PC-3 (cell line): ENCODE measurements around the gene DCLRE1B. TPM values are rescaled to one million over a fixed set of nuclear protein-coding genes. Genes with fewer than 3 reads are reported as not detected.

Experiments used
- ATAC-seq: fragments of 200-7000 bp; cut with Tn5 transposase; 2 replicates; pipeline ENCODE4 v1.9.1; 2020; ENCODE audit warnings: mild to moderate bottlenecking, moderate library complexity
- BruUV-seq: library from RNA; stranded (reverse); fragments of 400-500 nt; replicated peaks from 2 replicates; lab custom pipeline; 2021; lab: Mats Ljungman, UMichigan
- CTCF ChIA-PET: fragments of 300-600 bp; sonication (Branson Sonifier 250); formaldehyde crosslinking; loops from one replicate; lab custom pipeline; 2022; ENCODE audit warnings: antibody characterized with exemption; lab: Charles Lee
- POLR2A ChIA-PET: fragments of 300-600 bp; sonication (Branson Sonifier 250); formaldehyde crosslinking; loops from one replicate; lab custom pipeline; 2022; ENCODE audit warnings: antibody characterized with exemption; ENCODE audit not compliant: unreplicated experiment; lab: Charles Lee
- DNase-seq: peaks from one replicate; pipeline ENCODE4 v3.0.0-alpha.2; 2015
- H2AFZ ChIP-seq: fragments of 300-600 bp; sonication (generic); 2 replicates; pipeline ENCODE4 v1.6.0; 2016; ENCODE audit warnings: antibody characterized with exemption, low read length
- H3F3A ChIP-seq: fragments of 300-600 bp; sonication (generic); one replicate; pipeline ENCODE4 v1.6.0; 2017; ENCODE audit warnings: antibody characterized with exemption, low read length, control low read depth, mild to moderate bottlenecking; ENCODE audit not compliant: unreplicated experiment
- H3K27ac ChIP-seq: fragments of 300-600 bp; sonication (generic); 2 replicates; pipeline ENCODE4 v1.5.1; 2016; ENCODE audit warnings: mild to moderate bottlenecking, low read length
- H3K27me3 ChIP-seq: fragments of 300-600 bp; sonication (generic); 2 replicates; pipeline ENCODE4 v1.6.1; 2016; ENCODE audit warnings: low read length, mixed read lengths
- H3K36me3 ChIP-seq: fragments of 300-600 bp; sonication (generic); 2 replicates; pipeline ENCODE4 v1.6.1; 2016; ENCODE audit warnings: low read depth, mixed run types, low read length, mixed read lengths
- H3K4me1 ChIP-seq: fragments of 300-600 bp; sonication (generic); 2 replicates; pipeline ENCODE4 v1.5.1; 2016; ENCODE audit warnings: low read length; ENCODE audit not compliant: insufficient read depth
- H3K4me2 ChIP-seq: fragments of 300-600 bp; sonication (generic); 2 replicates; pipeline ENCODE4 v1.6.0; 2016; ENCODE audit warnings: low read length
- H3K4me3 ChIP-seq: fragments of 300-600 bp; sonication (generic); 2 replicates; pipeline ENCODE4 v1.5.1; 2016; ENCODE audit warnings: mild to moderate bottlenecking, low read length, mixed read lengths
- H3K79me2 ChIP-seq: fragments of 300-600 bp; sonication (generic); 2 replicates; pipeline ENCODE4 v1.6.1; 2017; ENCODE audit warnings: low read length, mixed read lengths
- H3K9ac ChIP-seq: fragments of 300-600 bp; sonication (generic); 2 replicates; pipeline ENCODE4 v1.6.0; 2016; ENCODE audit warnings: mild to moderate bottlenecking, low read length
- H3K9me2 ChIP-seq: fragments of 300-600 bp; sonication (generic); replicated peaks from 2 replicates; pipeline ENCODE4 v1.6.1; 2016; ENCODE audit warnings: mixed run types, low read length, mixed read lengths
- H3K9me3 ChIP-seq: fragments of 300-600 bp; sonication (generic); 2 replicates; pipeline ENCODE4 v1.6.1; 2016; ENCODE audit warnings: low read length, mixed read lengths
- H4K20me1 ChIP-seq: fragments of 300-600 bp; sonication (generic); 2 replicates; pipeline ENCODE4 v1.6.1; 2016; ENCODE audit warnings: low read length, mixed read lengths
- CTCF ChIP-seq: fragments of 300-600 bp; sonication (generic); conservative IDR thresholded peaks from 2 replicates; pipeline ENCODE4 v1.5.1; 2017; ENCODE audit warnings: antibody characterized with exemption, low read depth, mild to moderate bottlenecking, low read length
- EZH2 ChIP-seq: fragments of 300-600 bp; sonication (generic); IDR thresholded peaks from one replicate; pipeline ENCODE4 v1.6.1; 2017; ENCODE audit warnings: antibody characterized with exemption, mild to moderate bottlenecking, low read length; ENCODE audit not compliant: unreplicated experiment
- EZH2phosphoT487 ChIP-seq: fragments of 300-600 bp; sonication (generic); IDR thresholded peaks from 2 replicates; pipeline ENCODE4 v1.6.1; 2018; ENCODE audit warnings: mild to moderate bottlenecking, antibody characterized with exemption, low read length, borderline replicate concordance
- intact Hi-C: fragments of 100-400 bp; cut with micrococcal nuclease; formaldehyde crosslinking; loops from 2 replicates; pipeline ENCODE4 v1.9.0; 2023
- total RNA-seq: library from RNA; depleted of rRNA; stranded (reverse); fragments of >200 nt; gene quantifications from 2 replicates; pipeline ENCODE4 v1.2.3, GENCODE V29; 2014

Gene DCLRE1B
- total RNA-seq, 1 experiment from 2014 or later = 12.6 TPM

GRCh38 chr1:113924473-113924872 lies 19.3 kb downstream of the DCLRE1B start:
- H4K20me1 ChIP-seq = no peaks in the 10 kb centered on the region
- no peaks in the 10 kb centered on the region for H3K9me2 ChIP-seq
- H3K9me3 ChIP-seq = no peaks in the 10 kb centered on the region
- intact Hi-C loops = no loop called here
- H3K9ac ChIP-seq = no peak overlapping the region
- DNase-seq (no peak), ATAC-seq (no peak)
- H3K27ac ChIP-seq = no peak overlapping the region
- H3F3A ChIP-seq = no peaks in the 10 kb centered on the region
- no peak overlapping the region for H3K4me2 ChIP-seq
- H3K27me3 ChIP-seq = no peaks in the 10 kb centered on the region
- H3K4me3 ChIP-seq = no peak overlapping the region
- no peak for TF ChIP-seq EZH2
- TF ChIP-seq CTCF = no peak
- no peak for TF ChIP-seq EZH2phosphoT487
- peaks cover 9% of the 10 kb centered on the region for H3K79me2 ChIP-seq
- BruUV-seq = no TSS peak
- H3K36me3 ChIP-seq = no peaks in the 10 kb centered on the region
- no peak overlapping the region for H2AFZ ChIP-seq
- POLR2A ChIA-PET = no interaction called here
- H3K4me1 ChIP-seq = peaks cover 13% of the 10 kb centered on the region
- CTCF ChIA-PET = no interaction called here

- intact Hi-C loops = no loop called here
- Histone ChIP-seq H4K20me1 (peaks cover 20% of the 10 kb centered on the region; the same call in 1 of the 2 replicates), H3K9me3 (no peaks in the 10 kb centered on the region), H3F3A (no peaks in the 10 kb centered on the region), H3K27me3 (no peaks in the 10 kb centered on the region), H3K36me3 (no peaks in the 10 kb centered on the region), H3K4me1 (peaks cover 32% of the 10 kb centered on the region), H3K9ac (peak overlapping the region; percentile 82), H3K27ac (no peak overlapping the region), H3K4me3 (peak overlapping the region; percentile 86), H3K79me2 (peaks cover 47% of the 10 kb centered on the region), H2AFZ (peak overlapping the region; percentile 99), H3K4me2 (peak overlapping the region; percentile 95), H3K9me2 (no peaks in the 10 kb centered on the region)
- DNase-seq = peak; percentile 31
- CTCF ChIA-PET = interaction anchor here (1.0 kb wide), 1 partner anchor 24 kb away, joined by 3 read pairs; the partner anchor contains the start of genes AP4B1 and DCLRE1B
- POLR2A ChIA-PET = interaction anchor here (1.3 kb wide), 1 partner anchor 24 kb away, joined by 10 read pairs; the partner anchor contains the start of gene AP4B1
- ATAC-seq = no peak
- BruUV-seq = no TSS peak
- TF ChIP-seq EZH2 (no peak), CTCF (no peak), EZH2phosphoT487 (no peak)
These were observed 23.2 kb downstream of the DCLRE1B start for GRCh38 chr1:113928187-113928930.
